ENCODE results near the gene MUSTN1.

MUSTN1 gene

GRCh38 chr3:52841211-52841980 is 6.6 kb upstream of the MUSTN1 start:
- Histone ChIP-seq H3K79me2 (ENCODE audit: control insufficient read depth, insufficient read depth, low read length, poor library complexity) (no peaks in the 10 kb centered on the region), H3K9me3 (ENCODE audit: insufficient read depth, low read depth, low read length) (no peaks in the 10 kb centered on the region), H3K27me3 (ENCODE audit: insufficient read depth, low read length) (no peaks in the 10 kb centered on the region), H4K8ac (ENCODE audit: low read depth, low read length) (no peak overlapping the region), H2BK120ac (ENCODE audit: insufficient read depth, low read length, poor library complexity) (no peak overlapping the region), H3K4me1 (ENCODE audit: control insufficient read depth in 1 of 2, insufficient read depth in 2 of 2, low read length in 2 of 2) (no peaks in the 10 kb centered on the region), H2BK5ac (ENCODE audit: low read depth, low read length, poor library complexity) (no peak overlapping the region), H2AK5ac (ENCODE audit: low read length) (no peak overlapping the region), H3K4ac (ENCODE audit: low read depth, low read length) (no peak overlapping the region), H3K36me3 (ENCODE audit: control insufficient read depth in 1 of 2, insufficient read depth in 2 of 2, low read length in 2 of 2) (peaks cover 2 to 8% of the 10 kb centered on the region in 2 experiments), H4K12ac (ENCODE audit: low read depth, low read length) (no peak overlapping the region), H3K23ac (ENCODE audit: low read length) (no peak overlapping the region), H3K14ac (ENCODE audit: low read length) (no peak overlapping the region), H3K27ac (ENCODE audit: low read depth, low read length) (no peak overlapping the region), H3K4me3 (ENCODE audit: low read depth, low read length) (no peak overlapping the region), H3K4me2 (ENCODE audit: low read length) (no peak overlapping the region), H3K79me1 (ENCODE audit: low read length) (no peaks in the 10 kb centered on the region), H2AFZ (ENCODE audit: insufficient read depth, low read length, poor library complexity) (no peak overlapping the region), H4K91ac (ENCODE audit: low read depth, low read length) (no peak overlapping the region), H3K9ac (ENCODE audit: low read length) (no peak overlapping the region), H3K18ac (ENCODE audit: low read length) (no peak overlapping the region), H2BK12ac (ENCODE audit: low read length) (no peak overlapping the region)
- no CpG with 5 or more reads among the region's 12 CpGs for WGBS (ENCODE audit: extremely low coverage, insufficient coverage, insufficient read length)
- DNase-seq, result peak; percentile 35 to 60

- Histone ChIP-seq H4K8ac (ENCODE audit: low read depth, low read length) (no peak overlapping the region), H2BK12ac (ENCODE audit: low read length) (no peak overlapping the region), H3K36me3 (ENCODE audit: control insufficient read depth in 1 of 2, insufficient read depth in 2 of 2, low read length in 2 of 2) (peaks cover 2 to 11% of the 10 kb centered on the region in 2 experiments), H3K18ac (ENCODE audit: low read length) (no peak overlapping the region), H3K4me3 (ENCODE audit: low read depth, low read length) (no peak overlapping the region), H3K9me3 (ENCODE audit: insufficient read depth, low read depth, low read length) (no peaks in the 10 kb centered on the region), H3K14ac (ENCODE audit: low read length) (no peak overlapping the region), H3K4me1 (ENCODE audit: control insufficient read depth in 1 of 2, insufficient read depth in 2 of 2, low read length in 2 of 2) (no peaks in the 10 kb centered on the region), H3K27ac (ENCODE audit: low read depth, low read length) (no peak overlapping the region), H2AK5ac (ENCODE audit: low read length) (no peak overlapping the region), H3K79me2 (ENCODE audit: control insufficient read depth, insufficient read depth, low read length, poor library complexity) (no peaks in the 10 kb centered on the region), H2BK5ac (ENCODE audit: low read depth, low read length, poor library complexity) (no peak overlapping the region), H3K79me1 (ENCODE audit: low read length) (no peaks in the 10 kb centered on the region), H4K12ac (ENCODE audit: low read depth, low read length) (no peak overlapping the region), H2AFZ (ENCODE audit: insufficient read depth, low read length, poor library complexity) (no peak overlapping the region), H4K91ac (ENCODE audit: low read depth, low read length) (no peak overlapping the region), H3K9ac (ENCODE audit: low read length) (no peak overlapping the region), H3K23ac (ENCODE audit: low read length) (no peak overlapping the region), H3K4ac (ENCODE audit: low read depth, low read length) (no peak overlapping the region), H3K4me2 (ENCODE audit: low read length) (no peak overlapping the region), H2BK120ac (ENCODE audit: insufficient read depth, low read length, poor library complexity) (no peak overlapping the region), H3K27me3 (ENCODE audit: insufficient read depth, low read length) (no peaks in the 10 kb centered on the region)
- WGBS (ENCODE audit: extremely low coverage, insufficient coverage, insufficient read length), result no CpG with 5 or more reads among the region's 23 CpGs
- peak; percentile 45 to 64 for DNase-seq
Observed at GRCh38 chr3:52839892-52840545, 5.2 kb upstream of the MUSTN1 start.

- H3K27me3 ChIP-seq (ENCODE audit: insufficient read depth, low read length), result no peaks in the 10 kb centered on the region
- H2AFZ ChIP-seq (ENCODE audit: insufficient read depth, low read length, poor library complexity), result no peak overlapping the region
- no peak overlapping the region for H2BK12ac ChIP-seq (ENCODE audit: low read length)
- no peaks in the 10 kb centered on the region for H3K79me1 ChIP-seq (ENCODE audit: low read length)
- DNase-seq, result no peak
- H3K9me3 ChIP-seq (ENCODE audit: insufficient read depth, low read depth, low read length), result no peaks in the 10 kb centered on the region
- H2AK5ac ChIP-seq (ENCODE audit: low read length), result no peak overlapping the region
- H3K4me1 ChIP-seq (ENCODE audit: control insufficient read depth in 1 of 2, insufficient read depth in 2 of 2, low read length in 2 of 2), result no peaks in the 10 kb centered on the region
- no peak overlapping the region for H3K4ac ChIP-seq (ENCODE audit: low read depth, low read length)
- H3K79me2 ChIP-seq (ENCODE audit: control insufficient read depth, insufficient read depth, low read length, poor library complexity), result no peaks in the 10 kb centered on the region
- no peak overlapping the region for H3K23ac ChIP-seq (ENCODE audit: low read length)
- peaks cover 2 to 11% of the 10 kb centered on the region in 2 experiments for H3K36me3 ChIP-seq (ENCODE audit: control insufficient read depth in 1 of 2, insufficient read depth in 2 of 2, low read length in 2 of 2)
- no peak overlapping the region for H3K4me2 ChIP-seq (ENCODE audit: low read length)
- no peak overlapping the region for H4K91ac ChIP-seq (ENCODE audit: low read depth, low read length)
- no peak overlapping the region for H3K9ac ChIP-seq (ENCODE audit: low read length)
- no peak overlapping the region for H3K27ac ChIP-seq (ENCODE audit: low read depth, low read length)
- no peak overlapping the region for H3K14ac ChIP-seq (ENCODE audit: low read length)
- no peak overlapping the region for H2BK120ac ChIP-seq (ENCODE audit: insufficient read depth, low read length, poor library complexity)
- no peak overlapping the region for H3K4me3 ChIP-seq (ENCODE audit: low read depth, low read length)
- H3K18ac ChIP-seq (ENCODE audit: low read length), result no peak overlapping the region
- no peak overlapping the region for H4K8ac ChIP-seq (ENCODE audit: low read depth, low read length)
- no peak overlapping the region for H4K12ac ChIP-seq (ENCODE audit: low read depth, low read length)
- WGBS (ENCODE audit: extremely low coverage, insufficient coverage, insufficient read length), result no CpG with 5 or more reads among the region's 2 CpGs
- no peak overlapping the region for H2BK5ac ChIP-seq (ENCODE audit: low read depth, low read length, poor library complexity)
Observed at GRCh38 chr3:52839268-52839575, 4.4 kb upstream of the MUSTN1 start.

GRCh38 chr3:52838561-52839267 is 3.9 kb upstream of the MUSTN1 start:
- no peak overlapping the region for H3K4me2 ChIP-seq (ENCODE audit: low read length)
- no peak overlapping the region for H3K9ac ChIP-seq (ENCODE audit: low read length)
- no peaks in the 10 kb centered on the region for H3K79me1 ChIP-seq (ENCODE audit: low read length)
- no peak overlapping the region for H3K14ac ChIP-seq (ENCODE audit: low read length)
- H2BK120ac ChIP-seq (ENCODE audit: insufficient read depth, low read length, poor library complexity), result no peak overlapping the region
- H4K91ac ChIP-seq (ENCODE audit: low read depth, low read length), result no peak overlapping the region
- no peaks in the 10 kb centered on the region for H3K79me2 ChIP-seq (ENCODE audit: control insufficient read depth, insufficient read depth, low read length, poor library complexity)
- H4K8ac ChIP-seq (ENCODE audit: low read depth, low read length), result no peak overlapping the region
- H2AK5ac ChIP-seq (ENCODE audit: low read length), result no peak overlapping the region
- no peak overlapping the region for H3K4me3 ChIP-seq (ENCODE audit: low read depth, low read length)
- peaks cover 2 to 9% of the 10 kb centered on the region in 2 experiments for H3K36me3 ChIP-seq (ENCODE audit: control insufficient read depth in 1 of 2, insufficient read depth in 2 of 2, low read length in 2 of 2)
- no peaks in the 10 kb centered on the region for H3K9me3 ChIP-seq (ENCODE audit: insufficient read depth, low read depth, low read length)
- no peak overlapping the region for H3K23ac ChIP-seq (ENCODE audit: low read length)
- no CpG with 5 or more reads among the region's 8 CpGs for WGBS (ENCODE audit: extremely low coverage, insufficient coverage, insufficient read length)
- H3K27me3 ChIP-seq (ENCODE audit: insufficient read depth, low read length), result no peaks in the 10 kb centered on the region
- H3K18ac ChIP-seq (ENCODE audit: low read length), result no peak overlapping the region
- no peak for DNase-seq
- no peak overlapping the region for H2BK5ac ChIP-seq (ENCODE audit: low read depth, low read length, poor library complexity)
- no peak overlapping the region for H4K12ac ChIP-seq (ENCODE audit: low read depth, low read length)
- no peak overlapping the region for H2AFZ ChIP-seq (ENCODE audit: insufficient read depth, low read length, poor library complexity)
- no peaks in the 10 kb centered on the region for H3K4me1 ChIP-seq (ENCODE audit: control insufficient read depth in 1 of 2, insufficient read depth in 2 of 2, low read length in 2 of 2)
- H2BK12ac ChIP-seq (ENCODE audit: low read length), result no peak overlapping the region
- no peak overlapping the region for H3K27ac ChIP-seq (ENCODE audit: low read depth, low read length)
- H3K4ac ChIP-seq (ENCODE audit: low read depth, low read length), result no peak overlapping the region
